IMR-90 (cell line): ENCODE data around the gene SSR1. TPM values are rescaled to one million over a fixed set of nuclear protein-coding genes. Genes with fewer than 3 reads are reported as not detected.

Experiments used
- ATAC-seq: fragments of 200-7000 bp; cut with Tn5 transposase; 2 replicates; pipeline ENCODE4 v1.9.1; 2020; ENCODE audit warnings: low read depth, mild to moderate bottlenecking, moderate library complexity
- BruUV-seq: library from RNA; stranded (reverse); fragments of 400-500 nt; replicated peaks from 2 replicates; lab custom pipeline; 2021; lab: Mats Ljungman, UMichigan
- CTCF ChIA-PET: fragments of 300-600 bp; formaldehyde crosslinking; extraction: SDS; loops from one replicate; lab custom pipeline; 2021; ENCODE audit warnings: antibody characterized with exemption; lab: Yijun Ruan, JAX
- POLR2A ChIA-PET: fragments of 300-600 bp; sonication (Branson Sonifier 250); formaldehyde crosslinking; loops from one replicate; lab custom pipeline; 2022; ENCODE audit warnings: antibody characterized with exemption; ENCODE audit not compliant: unreplicated experiment; lab: Charles Lee
- DNase-seq: peaks from one replicate; pipeline ENCODE4 v3.0.0; 2013
- H2AFZ ChIP-seq: replicated peaks from 2 replicates; pipeline ENCODE3; 2013; ENCODE audit warnings: low read length, mild to moderate bottlenecking; ENCODE audit not compliant: poor library complexity
- H2AK5ac ChIP-seq: 2 replicates; pipeline ENCODE4 v1.6.1; 2013; ENCODE audit warnings: low read depth, low read length, inconsistent platforms
- H2AK9ac ChIP-seq: replicated peaks from 2 replicates; pipeline ENCODE3; 2013; ENCODE audit warnings: mild to moderate bottlenecking, low read depth, low read length, moderate library complexity; ENCODE audit not compliant: poor library complexity
- H2BK120ac ChIP-seq: 2 replicates; pipeline ENCODE4 v1.6.1; 2013; ENCODE audit warnings: low read depth, low read length, inconsistent platforms
- H2BK15ac ChIP-seq: 3 replicates; pipeline ENCODE4 v1.6.1; 2013; ENCODE audit warnings: low read depth, low read length, inconsistent platforms
- H2BK20ac ChIP-seq: 2 replicates; pipeline ENCODE4 v1.6.1; 2013; ENCODE audit warnings: low read depth, mild to moderate bottlenecking, inconsistent platforms, low read length, moderate library complexity
- H2BK5ac ChIP-seq: 2 replicates; pipeline ENCODE4 v1.6.1; 2013; ENCODE audit warnings: mild to moderate bottlenecking, low read depth, low read length, inconsistent platforms; ENCODE audit not compliant: poor library complexity, severe bottlenecking
- H3K14ac ChIP-seq: replicated peaks from 2 replicates; pipeline ENCODE4 v1.6.1; 2013; ENCODE audit warnings: low read depth, low read length, inconsistent platforms
- H3K18ac ChIP-seq: 2 replicates; pipeline ENCODE4 v1.6.1; 2013; ENCODE audit warnings: low read depth, low read length, control low read depth
- H3K23ac ChIP-seq: 2 replicates; pipeline ENCODE4 v1.6.1; 2013; ENCODE audit warnings: low read depth, low read length, inconsistent platforms
- H3K27ac ChIP-seq: 2 replicates; pipeline ENCODE4 v1.5.1; 2013; ENCODE audit warnings: mild to moderate bottlenecking, control low read depth, low read length; ENCODE audit not compliant: insufficient read depth
- H3K27me3 ChIP-seq: 2 replicates; pipeline ENCODE4 v1.6.1; 2013; ENCODE audit warnings: low read length; ENCODE audit not compliant: control insufficient read depth, insufficient read depth
- H3K36me3 ChIP-seq: 2 replicates; pipeline ENCODE4 v1.6.1; 2013; ENCODE audit warnings: low read length, mixed read lengths; ENCODE audit not compliant: control insufficient read depth, insufficient read depth
- H3K4ac ChIP-seq: 2 replicates; pipeline ENCODE4 v1.6.1; 2013; ENCODE audit warnings: low read depth, low read length, inconsistent platforms
- H3K4me1 ChIP-seq: 2 replicates; pipeline ENCODE4 v1.6.1; 2013; ENCODE audit warnings: low read length, mixed read lengths; ENCODE audit not compliant: control insufficient read depth, insufficient read depth
- H3K4me2 ChIP-seq: 2 replicates; pipeline ENCODE4 v1.6.1; 2013; ENCODE audit warnings: low read depth, mild to moderate bottlenecking, control low read depth, low read length, moderate library complexity
- H3K4me3 ChIP-seq: 2 replicates; pipeline ENCODE4 v1.5.1; 2013; ENCODE audit warnings: low read depth, mild to moderate bottlenecking, control low read depth, low read length, moderate library complexity; ENCODE audit not compliant: insufficient read depth
- H3K56ac ChIP-seq: 2 replicates; pipeline ENCODE4 v1.6.1; 2013; ENCODE audit warnings: low read length, inconsistent platforms; ENCODE audit not compliant: insufficient read depth; ENCODE audit errors: extremely low read depth
- H3K79me1 ChIP-seq, 2 experiments: 2 replicates each; pipeline ENCODE4 v1.6.1; 2013; ENCODE audit warnings: low read length in 2 of 2, inconsistent platforms in 1 of 2, low read depth in 1 of 2
- H3K9ac ChIP-seq: 2 replicates; pipeline ENCODE4 v1.6.1; 2013; ENCODE audit warnings: low read depth, low read length, control low read depth
- H3K9me1 ChIP-seq: 2 replicates; pipeline ENCODE4 v1.6.1; 2013; ENCODE audit warnings: low read length, inconsistent platforms; ENCODE audit not compliant: insufficient read depth
- H3K9me3 ChIP-seq: 2 replicates; pipeline ENCODE4 v1.6.1; 2013; ENCODE audit warnings: low read length; ENCODE audit not compliant: control insufficient read depth, insufficient read depth
- H4K20me1 ChIP-seq: 2 replicates; pipeline ENCODE4 v1.6.1; 2013; ENCODE audit warnings: low read length, inconsistent platforms; ENCODE audit not compliant: insufficient read depth
- H4K5ac ChIP-seq: 2 replicates; pipeline ENCODE4 v1.6.1; 2013; ENCODE audit warnings: mild to moderate bottlenecking, low read depth, low read length, control low read depth
- H4K8ac ChIP-seq, 2 experiments: 2 replicates each; pipeline ENCODE4 v1.6.1; 2013; ENCODE audit warnings: low read depth in 2 of 2, low read length in 2 of 2, control low read depth in 1 of 2, inconsistent platforms in 1 of 2
- H4K91ac ChIP-seq: 2 replicates; pipeline ENCODE4 v1.6.1; 2013; ENCODE audit warnings: low read depth, low read length, inconsistent platforms; ENCODE audit not compliant: insufficient read depth
- CEBPB ChIP-seq: IDR thresholded peaks from 2 replicates; pipeline ENCODE4 v1.6.1; 2012; ENCODE audit warnings: low read depth, low read length, improper control_type of control experiment
- CHD1 ChIP-seq: IDR thresholded peaks from 2 replicates; pipeline ENCODE4 v1.6.1; 2012; ENCODE audit warnings: low read depth, low read length, improper control_type of control experiment
- CTCF ChIP-seq: conservative IDR thresholded peaks from 2 replicates; pipeline ENCODE4 v1.5.1; 2012; ENCODE audit warnings: mild to moderate bottlenecking, low read depth, low read length, improper control_type of control experiment
- ELK1 ChIP-seq: fragments of 150-350 bp; IDR thresholded peaks from 2 replicates; pipeline ENCODE4 v1.6.1; 2016; ENCODE audit warnings: low read depth, mild to moderate bottlenecking, low read length, moderate library complexity, borderline replicate concordance
- MAFK ChIP-seq: IDR thresholded peaks from 2 replicates; pipeline ENCODE4 v1.6.1; 2012; ENCODE audit warnings: low read depth, low read length, improper control_type of control experiment
- MAZ ChIP-seq: IDR thresholded peaks from 2 replicates; pipeline ENCODE4 v1.6.1; 2012; ENCODE audit warnings: low read depth, mild to moderate bottlenecking, low read length, improper control_type of control experiment, moderate library complexity, borderline replicate concordance
- MXI1 ChIP-seq: IDR thresholded peaks from 2 replicates; pipeline ENCODE4 v1.6.1; 2012; ENCODE audit warnings: low read depth, mild to moderate bottlenecking, low read length, moderate library complexity, borderline replicate concordance
- RCOR1 ChIP-seq: IDR thresholded peaks from 2 replicates; pipeline ENCODE4 v1.6.1; 2012; ENCODE audit warnings: mild to moderate bottlenecking, low read length, improper control_type of control experiment; ENCODE audit not compliant: insufficient replicate concordance
- RFX5 ChIP-seq: IDR thresholded peaks from 2 replicates; pipeline ENCODE4 v1.8.0; 2012; ENCODE audit warnings: low read depth, mild to moderate bottlenecking, low read length, moderate library complexity
- SMC3 ChIP-seq: fragments of 150-350 bp; IDR thresholded peaks from 2 replicates; pipeline ENCODE4 v1.6.1; 2016; ENCODE audit warnings: low read depth, mild to moderate bottlenecking, antibody characterized with exemption, low read length, moderate library complexity
- USF2 ChIP-seq: fragments of 150-350 bp; IDR thresholded peaks from 2 replicates; pipeline ENCODE4 v1.6.1; 2017; ENCODE audit warnings: mild to moderate bottlenecking, antibody characterized with exemption, low read length, low read depth
- WGBS, 2 experiments: methylation state at CpG; one replicate each; pipeline versions ENCODE4 v1.1.5 to v1.1.7; 2013; ENCODE audit warnings: missing lambda C conversion rate in 2 of 2; ENCODE audit not compliant: insufficient read length in 1 of 2; ENCODE audit errors: extremely low coverage in 2 of 2; 5-methylcytosine and 5-hydroxymethylcytosine counted together
- dilution Hi-C: fragments of 300-500 bp; cut with HindIII; formaldehyde crosslinking; loops from one replicate; pipeline ENCODE4 v1.14.3; 2018; ENCODE audit warnings: low sequenced_read_pairs; ENCODE audit not compliant: unreplicated experiment
- in situ Hi-C: fragments of 300-500 bp; cut with MboI; formaldehyde crosslinking; loops from 3 replicates; pipeline ENCODE4 v1.14.3; 2019; ENCODE audit warnings: low sequenced_read_pairs, inconsistent platforms, mixed read lengths
- intact Hi-C: fragments of 100-400 bp; cut with micrococcal nuclease; formaldehyde crosslinking; loops from 2 replicates; pipeline ENCODE4 v1.10.0; 2022
- polyA plus RNA-seq, 3 experiments: library from polyadenylated mRNA; depleted of rRNA; stranded (reverse); fragments of >200 nt; gene quantifications; 2 replicates each; pipeline ENCODE4 v1.2.3, GENCODE V29; 2012; ENCODE audit warnings: low replicate concordance in 1 of 3
- total RNA-seq: library from RNA; depleted of rRNA; stranded (reverse); fragments of >200 nt; gene quantifications from 2 replicates; pipeline ENCODE4 v1.2.3, GENCODE V29; 2012

Gene SSR1
- total and polyA plus RNA-seq, 2 of the 4 experiments (the other 2 are of a cell fraction) = 110 to 120 TPM

- Histone ChIP-seq H2AK5ac (no peak overlapping the region), H2BK120ac (no peak overlapping the region), H4K20me1 (peaks cover 21% of the 10 kb centered on the region), H3K14ac (no peak overlapping the region), H3K4ac (no peak overlapping the region), H3K18ac (no peak overlapping the region), H3K36me3 (peaks cover 48% of the 10 kb centered on the region), H3K56ac (no peak overlapping the region), H3K23ac (no peak overlapping the region), H4K5ac (no peak overlapping the region), H3K4me2 (no peak overlapping the region), H4K8ac (no peak overlapping the region), H3K9me3 (no peaks in the 10 kb centered on the region), H3K79me1 (peaks cover 3 to 53% of the 10 kb centered on the region in 2 experiments; a peak in 3 of 4 replicates), H3K4me1 (peaks cover 11% of the 10 kb centered on the region), H3K9me1 (peaks cover 5% of the 10 kb centered on the region; the same call in 1 of the 2 replicates), H2BK15ac (no peak overlapping the region), H2AFZ (no peak overlapping the region), H2BK5ac (no peak overlapping the region), H4K91ac (no peak overlapping the region), H3K9ac (no peak overlapping the region), H3K4me3 (no peak overlapping the region), H2AK9ac (no peak overlapping the region), H3K27me3 (no peaks in the 10 kb centered on the region), H3K27ac (no peak overlapping the region), H2BK20ac (no peak overlapping the region)
- CTCF ChIA-PET = interaction anchor here (0.6 kb wide), 1 partner anchor 130 kb away, joined by 3 read pairs; no protein-coding TSS in a partner anchor
- intact Hi-C loops (loop anchor here (10.0 kb wide), 1 partner anchor 331 kb away; no protein-coding TSS in a partner anchor), in situ Hi-C loops (loop anchor here (5.0 to 10.0 kb wide), 2 partner anchors 524 to 571 kb away; no protein-coding TSS in a partner anchor), dilution Hi-C loops (no loop called here)
- 100% methylated on average over 5 of the region's 15 CpGs; no CpG with 5 or more reads in 1 of the 2 experiments for WGBS, 2 experiments
- no TSS peak for BruUV-seq
- no peak for ATAC-seq
- no peak for DNase-seq
- TF ChIP-seq MAFK = no peak
- no peak for TF ChIP-seq CHD1
- no peak for TF ChIP-seq CTCF
- no peak for TF ChIP-seq CEBPB
- no peak for TF ChIP-seq RCOR1
- no peak for TF ChIP-seq RFX5
- TF ChIP-seq SMC3 = no peak
- TF ChIP-seq USF2 = no peak
- no peak for TF ChIP-seq MXI1
- TF ChIP-seq MAZ = no peak
- no peak for TF ChIP-seq ELK1
- POLR2A ChIA-PET = no interaction called here
Measured at GRCh38 chr6:7245668-7246393, 67.2 kb downstream of the SSR1 start.
